Measurements from ENCODE around the gene TTC12. TPM values are rescaled to one million over a fixed set of nuclear protein-coding genes. Genes with fewer than 3 reads are reported as not detected.

The TTC12 gene
- total RNA-seq, 2 donors from 2014 or later, result 6.2 to 12.8 TPM

- peaks cover 3% of the 10 kb centered on the region for H3K9me3 Mint-ChIP-seq
- H3K27me3 Mint-ChIP-seq, result no peaks in the 10 kb centered on the region
- DNase-seq (ENCODE audit: low spot score), result no peak
- H3K4me1 Mint-ChIP-seq (ENCODE audit: low read depth in 2 of 2), result no peaks in the 10 kb centered on the region
- no peak overlapping the region for H3K4me3 Mint-ChIP-seq
- ATAC-seq, result no peak
- H3K36me3 Mint-ChIP-seq, result peaks cover 23% of the 10 kb centered on the region
- H3K27ac Mint-ChIP-seq, result no peak overlapping the region
Measured at GRCh38 chr11:113351068-113351450, 36.7 kb downstream of the TTC12 start.

DNA sequence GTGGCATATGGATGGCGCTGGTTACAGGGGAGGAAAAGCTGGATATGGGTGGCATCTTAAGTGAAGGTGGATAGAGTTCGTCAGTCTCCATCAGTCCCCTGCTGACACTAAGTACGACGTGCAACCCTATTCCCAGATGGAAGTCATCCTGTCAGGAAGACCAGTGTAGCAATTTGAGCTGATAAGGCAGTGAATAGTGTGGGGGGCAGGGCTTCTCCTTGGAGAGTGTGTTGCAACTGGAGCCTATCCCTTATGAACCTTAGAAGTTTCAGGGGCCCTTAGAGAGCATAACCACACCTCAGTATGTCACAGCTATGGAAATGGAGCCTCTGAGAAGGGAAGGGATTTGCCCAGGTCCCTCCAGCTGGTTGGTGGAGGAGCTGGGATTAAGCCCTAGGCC lies 37.1 kb downstream of the TTC12 start:
- peaks cover 7% of the 10 kb centered on the region for H3K9me3 Mint-ChIP-seq
- no peak overlapping the region for H3K4me3 Mint-ChIP-seq
- peaks cover 27% of the 10 kb centered on the region for H3K36me3 Mint-ChIP-seq
- no peak for ATAC-seq
- H3K27ac Mint-ChIP-seq, result no peak overlapping the region
- DNase-seq (ENCODE audit: low spot score), result no peak
- no peaks in the 10 kb centered on the region for H3K4me1 Mint-ChIP-seq (ENCODE audit: low read depth in 2 of 2)
- H3K27me3 Mint-ChIP-seq, result no peaks in the 10 kb centered on the region

DNA sequence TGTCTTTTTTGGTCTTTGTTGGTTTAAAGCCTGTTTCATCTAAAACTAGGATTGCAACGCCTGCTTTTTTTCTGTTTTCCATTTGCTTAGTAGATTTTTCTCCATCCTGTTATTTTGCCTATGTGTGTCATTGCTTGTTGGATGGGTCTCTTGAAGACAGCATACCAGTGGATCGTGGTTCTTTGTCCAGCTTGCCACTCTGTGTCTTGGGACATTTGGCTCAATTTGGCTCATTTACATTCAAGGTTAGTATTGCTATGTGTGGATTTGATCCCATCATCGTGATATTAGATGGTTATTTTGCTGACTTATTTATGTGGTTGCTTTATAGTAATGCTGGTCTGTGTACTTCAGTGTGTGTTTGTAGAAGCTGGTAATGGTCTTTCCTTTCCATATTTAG lies 41.8 kb downstream of the TTC12 start:
- Mint-ChIP-seq H3K36me3 (peaks cover 50% of the 10 kb centered on the region), H3K4me3 (no peak overlapping the region), H3K27me3 (no peaks in the 10 kb centered on the region), H3K9me3 (peaks cover 7% of the 10 kb centered on the region), H3K27ac (no peak overlapping the region), H3K4me1 (ENCODE audit: low read depth in 2 of 2) (peaks cover 4 to 7% of the 10 kb centered on the region in 2 donors)
- ATAC-seq, result no peak
- no peak for DNase-seq (ENCODE audit: low spot score)

DNA sequence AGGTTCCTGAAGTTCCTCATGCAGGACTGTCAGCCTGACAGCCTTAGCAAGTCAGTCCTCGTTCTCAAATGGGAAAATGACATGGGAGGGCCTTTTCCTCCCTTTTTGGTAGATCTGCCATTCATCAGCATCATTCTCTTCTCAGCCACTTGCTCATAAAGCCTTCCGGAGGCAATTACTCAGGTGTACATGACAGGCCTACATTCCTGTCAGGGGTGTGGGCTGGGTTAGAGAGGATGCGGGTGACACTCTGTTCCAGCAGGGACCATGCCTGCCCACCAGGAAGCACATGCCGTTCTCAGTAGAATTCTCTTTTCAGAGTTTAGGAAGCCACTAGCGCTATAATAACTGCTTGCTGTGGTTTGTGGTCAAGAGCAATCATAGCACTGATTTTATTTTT lies 49.0 kb downstream of the TTC12 start:
- no peak overlapping the region for H3K4me3 Mint-ChIP-seq
- no peaks in the 10 kb centered on the region for H3K27me3 Mint-ChIP-seq
- no peak overlapping the region for H3K27ac Mint-ChIP-seq
- DNase-seq (ENCODE audit: low spot score) (no peak), ATAC-seq (peak in 1 of 2 donors; percentile 4)
- no peaks in the 10 kb centered on the region for H3K9me3 Mint-ChIP-seq
- peaks cover 17% of the 10 kb centered on the region for H3K36me3 Mint-ChIP-seq
- peaks cover 0 to 8% of the 10 kb centered on the region in 2 donors for H3K4me1 Mint-ChIP-seq (ENCODE audit: low read depth in 2 of 2)

DNA sequence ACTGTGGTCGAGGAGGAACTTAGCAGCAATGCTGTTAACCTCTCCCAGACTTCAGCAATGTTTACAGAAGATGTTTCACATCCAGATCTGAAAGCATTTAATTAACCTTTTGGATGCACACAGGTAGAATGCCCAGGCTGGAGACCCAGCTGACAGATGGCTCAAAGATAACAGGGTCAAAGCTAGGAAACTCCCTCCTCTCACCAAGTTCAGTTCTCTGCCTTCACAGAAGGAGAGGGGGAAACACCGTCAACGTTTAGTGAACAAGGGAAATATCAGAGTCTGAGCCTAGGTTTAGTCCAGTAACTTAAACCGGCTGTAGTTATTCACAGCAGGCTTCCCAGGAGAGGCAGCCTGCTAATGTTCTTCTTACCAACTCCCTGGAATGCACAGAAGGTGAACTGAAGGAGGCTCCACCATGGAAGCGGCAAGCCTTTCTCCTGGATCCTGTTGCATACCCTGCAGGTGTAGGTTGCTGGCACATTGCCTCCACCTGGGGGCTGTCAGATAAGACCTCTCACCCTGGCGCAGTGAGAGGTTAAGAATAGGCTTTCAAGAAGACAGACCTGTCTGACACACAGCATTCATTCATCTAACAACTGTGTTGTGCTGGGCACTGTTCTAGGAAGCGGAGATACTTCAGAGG lies 49.7 kb downstream of the TTC12 start:
- Mint-ChIP-seq H3K27me3 (no peaks in the 10 kb centered on the region), H3K4me1 (ENCODE audit: low read depth in 2 of 2) (peaks cover 0 to 8% of the 10 kb centered on the region in 2 donors), H3K4me3 (no peak overlapping the region), H3K27ac (no peak overlapping the region), H3K36me3 (peaks cover 17% of the 10 kb centered on the region), H3K9me3 (no peaks in the 10 kb centered on the region)
- ATAC-seq (no peak), DNase-seq (ENCODE audit: low spot score) (no peak)

GRCh38 chr11:113365895-113366294 lies 51.5 kb downstream of the TTC12 start:
- Mint-ChIP-seq H3K36me3 (peaks cover 7% of the 10 kb centered on the region), H3K27me3 (no peaks in the 10 kb centered on the region), H3K4me1 (ENCODE audit: low read depth in 2 of 2) (peaks cover 0 to 8% of the 10 kb centered on the region in 2 donors), H3K9me3 (no peaks in the 10 kb centered on the region), H3K4me3 (no peak overlapping the region), H3K27ac (no peak overlapping the region)
- no peak for DNase-seq (ENCODE audit: low spot score)
- no peak for ATAC-seq

DNA sequence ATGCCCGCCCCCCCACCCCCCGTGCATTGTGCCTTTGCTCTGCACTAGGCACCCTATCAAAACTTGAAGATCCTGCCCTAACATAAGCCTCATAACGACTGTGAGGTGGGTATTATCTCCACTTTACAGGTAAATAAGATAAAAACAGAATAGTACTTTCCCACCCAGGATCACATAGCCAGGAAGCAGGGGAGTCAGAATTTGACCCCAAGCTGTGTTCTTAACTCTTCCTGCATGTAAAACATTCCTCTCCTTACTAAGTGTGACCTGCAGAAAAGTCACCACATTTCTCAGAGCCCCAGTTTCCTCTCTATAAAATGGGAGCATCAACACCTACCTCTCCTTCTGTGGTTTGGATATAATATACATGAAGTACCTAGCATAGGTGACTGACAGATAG lies 55.0 kb downstream of the TTC12 start:
- Mint-ChIP-seq H3K4me3 (no peak overlapping the region), H3K9me3 (no peaks in the 10 kb centered on the region), H3K4me1 (ENCODE audit: low read depth in 2 of 2) (peaks cover 0 to 3% of the 10 kb centered on the region in 2 donors), H3K36me3 (no peaks in the 10 kb centered on the region), H3K27ac (no peak overlapping the region), H3K27me3 (no peaks in the 10 kb centered on the region)
- DNase-seq (ENCODE audit: low spot score), result no peak
- no peak for ATAC-seq

- no peak overlapping the region for H3K27ac Mint-ChIP-seq
- H3K9me3 Mint-ChIP-seq, result no peaks in the 10 kb centered on the region
- peaks cover 0 to 3% of the 10 kb centered on the region in 2 donors for H3K4me1 Mint-ChIP-seq (ENCODE audit: low read depth in 2 of 2)
- no peaks in the 10 kb centered on the region for H3K36me3 Mint-ChIP-seq
- ATAC-seq (no peak), DNase-seq (ENCODE audit: low spot score) (no peak)
- H3K4me3 Mint-ChIP-seq, result no peak overlapping the region
- H3K27me3 Mint-ChIP-seq, result no peaks in the 10 kb centered on the region
Measured at GRCh38 chr11:113370634-113371033, 56.3 kb downstream of the TTC12 start.

GRCh38 chr11:113372309-113372708 lies 57.9 kb downstream of the TTC12 start:
- Mint-ChIP-seq H3K27me3 (no peaks in the 10 kb centered on the region), H3K9me3 (no peaks in the 10 kb centered on the region), H3K4me3 (no peak overlapping the region), H3K4me1 (ENCODE audit: low read depth in 2 of 2) (no peaks in the 10 kb centered on the region), H3K27ac (no peak overlapping the region), H3K36me3 (no peaks in the 10 kb centered on the region)
- ATAC-seq, result no peak
- no peak for DNase-seq (ENCODE audit: low spot score)

DNA sequence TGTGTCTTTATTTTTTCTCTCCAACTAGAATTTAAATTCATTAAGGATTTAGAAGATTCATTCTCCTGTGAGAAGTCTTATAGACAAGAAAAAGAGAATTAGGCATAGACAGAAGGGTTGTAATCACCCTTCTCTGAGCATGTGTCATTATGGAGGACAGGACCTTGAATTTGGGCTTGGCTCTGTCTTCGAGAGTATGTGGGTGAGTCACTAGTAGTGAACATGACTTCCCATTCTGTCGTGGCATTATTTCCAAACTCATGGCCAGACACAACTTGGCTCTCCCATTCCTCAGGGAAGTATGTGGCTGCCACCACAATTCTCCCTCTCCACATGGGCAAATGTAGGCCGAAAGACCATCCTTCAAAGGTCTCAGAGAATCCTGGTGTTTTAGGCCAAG lies 58.9 kb downstream of the TTC12 start:
- ATAC-seq (no peak), DNase-seq (ENCODE audit: low spot score) (no peak)
- H3K36me3 Mint-ChIP-seq, result no peaks in the 10 kb centered on the region
- H3K27me3 Mint-ChIP-seq, result no peaks in the 10 kb centered on the region
- H3K27ac Mint-ChIP-seq, result no peak overlapping the region
- H3K4me1 Mint-ChIP-seq (ENCODE audit: low read depth in 2 of 2), result no peaks in the 10 kb centered on the region
- no peak overlapping the region for H3K4me3 Mint-ChIP-seq
- no peaks in the 10 kb centered on the region for H3K9me3 Mint-ChIP-seq

DNA sequence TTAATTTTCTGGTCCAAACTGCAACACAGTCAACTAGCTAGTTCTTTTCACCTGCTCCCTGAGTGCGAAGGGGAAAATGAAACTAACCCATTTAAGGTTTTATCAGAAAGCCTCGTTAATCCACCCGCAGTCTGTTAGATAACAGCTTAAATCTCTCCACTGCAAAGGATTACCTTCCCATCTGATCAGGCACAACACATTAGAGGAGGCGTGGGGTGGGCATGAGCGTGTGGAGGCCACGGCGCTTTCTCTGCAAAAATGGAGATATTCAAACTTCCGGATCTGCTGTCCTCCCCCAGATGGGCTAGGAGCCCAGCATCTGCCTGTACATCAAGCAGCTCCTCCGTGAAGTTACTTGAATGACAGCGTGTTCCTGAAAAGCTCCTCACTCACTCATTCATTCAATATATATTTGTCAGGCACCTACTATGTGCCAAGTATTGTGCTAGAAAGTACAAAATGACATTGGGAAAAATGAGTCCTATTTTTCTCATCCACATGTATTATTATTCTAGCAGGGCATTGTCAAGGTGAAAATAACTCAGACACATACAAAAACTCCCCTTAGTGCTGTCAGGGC lies 59.7 kb downstream of the TTC12 start:
- ATAC-seq (no peak), DNase-seq (ENCODE audit: low spot score) (no peak)
- no peaks in the 10 kb centered on the region for H3K9me3 Mint-ChIP-seq
- no peaks in the 10 kb centered on the region for H3K4me1 Mint-ChIP-seq (ENCODE audit: low read depth in 2 of 2)
- H3K4me3 Mint-ChIP-seq, result no peak overlapping the region
- no peak overlapping the region for H3K27ac Mint-ChIP-seq
- H3K36me3 Mint-ChIP-seq, result no peaks in the 10 kb centered on the region
- H3K27me3 Mint-ChIP-seq, result no peaks in the 10 kb centered on the region

GRCh38 chr11:113375402-113375801 lies 61.0 kb downstream of the TTC12 start:
- Mint-ChIP-seq H3K4me1 (ENCODE audit: low read depth in 2 of 2) (no peaks in the 10 kb centered on the region), H3K4me3 (no peak overlapping the region), H3K27me3 (no peaks in the 10 kb centered on the region), H3K9me3 (no peaks in the 10 kb centered on the region), H3K36me3 (no peaks in the 10 kb centered on the region), H3K27ac (no peak overlapping the region)
- no peak for DNase-seq (ENCODE audit: low spot score)
- ATAC-seq, result no peak

DNA sequence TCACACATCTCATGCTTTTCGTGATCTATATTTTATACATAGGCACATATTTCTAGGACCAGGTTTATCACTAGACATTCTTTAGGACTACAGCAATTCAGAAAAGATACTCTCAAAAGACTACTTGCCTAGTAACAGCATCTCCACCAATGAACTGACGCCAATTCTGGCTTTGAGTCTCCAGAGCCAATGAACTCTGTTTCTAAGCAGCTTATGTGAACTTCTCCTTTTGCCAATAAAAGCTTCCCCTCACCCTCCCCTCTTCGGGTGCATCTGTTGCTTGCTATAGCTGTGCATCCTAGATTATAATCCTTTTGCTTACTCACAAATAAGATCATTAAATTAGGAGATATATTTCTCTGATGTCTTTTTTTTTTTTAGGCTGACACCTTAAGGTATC lies 61.8 kb downstream of the TTC12 start:
- no peak for ATAC-seq
- Mint-ChIP-seq H3K27ac (no peak overlapping the region), H3K36me3 (no peaks in the 10 kb centered on the region), H3K9me3 (no peaks in the 10 kb centered on the region), H3K27me3 (no peaks in the 10 kb centered on the region), H3K4me1 (ENCODE audit: low read depth in 2 of 2) (no peaks in the 10 kb centered on the region), H3K4me3 (no peak overlapping the region)
- DNase-seq (ENCODE audit: low spot score), result no peak

DNA sequence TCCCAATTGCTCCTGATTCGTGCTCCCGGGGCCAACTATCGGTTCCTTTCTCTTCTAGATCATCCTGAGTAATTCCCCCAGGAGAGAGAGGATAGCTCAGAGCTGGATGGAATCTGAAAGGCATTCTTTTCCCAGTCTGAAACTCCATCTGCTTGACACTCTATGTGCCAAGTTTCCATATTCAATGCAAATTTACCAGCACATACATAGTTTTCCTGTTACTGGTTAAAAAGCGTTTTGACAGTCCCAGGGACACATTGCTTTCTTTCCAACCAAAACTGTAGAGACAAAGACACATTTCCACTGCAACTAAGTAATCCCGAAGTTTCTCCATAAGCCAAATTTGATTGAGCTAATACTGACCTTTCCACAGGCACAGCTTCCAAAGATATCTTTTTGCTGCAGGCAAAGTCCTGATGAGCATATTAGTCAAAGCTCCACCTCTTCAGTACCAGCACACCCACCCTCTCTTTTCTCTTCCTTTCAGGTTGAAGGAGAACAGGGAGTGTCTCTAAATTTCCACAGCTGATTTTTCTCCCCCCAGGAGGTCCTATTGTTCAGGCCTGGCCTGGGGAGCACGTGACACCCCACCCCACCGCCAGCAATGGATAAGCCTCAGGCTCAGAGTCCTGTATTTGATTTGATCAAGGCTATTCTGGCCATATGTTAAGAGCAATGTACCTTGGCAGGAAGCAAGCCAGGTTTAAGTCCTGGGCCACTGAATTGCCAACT lies 63.5 kb downstream of the TTC12 start:
- H3K27ac Mint-ChIP-seq, result no peak overlapping the region
- H3K4me3 Mint-ChIP-seq, result no peak overlapping the region
- DNase-seq (ENCODE audit: low spot score) (no peak), ATAC-seq (no peak)
- no peaks in the 10 kb centered on the region for H3K4me1 Mint-ChIP-seq (ENCODE audit: low read depth in 2 of 2)
- H3K9me3 Mint-ChIP-seq, result no peaks in the 10 kb centered on the region
- H3K36me3 Mint-ChIP-seq, result no peaks in the 10 kb centered on the region
- no peaks in the 10 kb centered on the region for H3K27me3 Mint-ChIP-seq

Data from natural killer cell treated with Interleukin-12 subunit alpha and Interleukin-12 subunit beta and Interleukin-15 and Interleukin-18, amount 100 ng/mL, for 72 hours (primary cell).